HT-29 (cell line): Measurements from ENCODE around the gene ZNF300. TPM values are rescaled to one million over a fixed set of nuclear protein-coding genes. Genes with fewer than 3 reads are reported as not detected.
A peak's percentile ranks its signal among the peaks of the same experiment; 100 is the strongest.
"Not testable (repeated sequence)": the region's sequence is repeated elsewhere in the genome, so short reads cannot be mapped to it uniquely, and the experiment has no call there.

Experiments
- DNase-seq: peaks from one replicate; pipeline ENCODE4 v3.0.0-alpha.2; 2015; ENCODE audit warnings: low spot score
- total RNA-seq: library from RNA; depleted of rRNA; stranded (reverse); fragments of >200 nt; shearing (Covaris generic); gene quantifications from 2 replicates; pipeline ENCODE4 v1.2.3, GENCODE V29; 2014; rRNA removed

ZNF300 gene
- total RNA-seq, result 0.56 and 0.70 TPM in 2 replicates

DNA sequence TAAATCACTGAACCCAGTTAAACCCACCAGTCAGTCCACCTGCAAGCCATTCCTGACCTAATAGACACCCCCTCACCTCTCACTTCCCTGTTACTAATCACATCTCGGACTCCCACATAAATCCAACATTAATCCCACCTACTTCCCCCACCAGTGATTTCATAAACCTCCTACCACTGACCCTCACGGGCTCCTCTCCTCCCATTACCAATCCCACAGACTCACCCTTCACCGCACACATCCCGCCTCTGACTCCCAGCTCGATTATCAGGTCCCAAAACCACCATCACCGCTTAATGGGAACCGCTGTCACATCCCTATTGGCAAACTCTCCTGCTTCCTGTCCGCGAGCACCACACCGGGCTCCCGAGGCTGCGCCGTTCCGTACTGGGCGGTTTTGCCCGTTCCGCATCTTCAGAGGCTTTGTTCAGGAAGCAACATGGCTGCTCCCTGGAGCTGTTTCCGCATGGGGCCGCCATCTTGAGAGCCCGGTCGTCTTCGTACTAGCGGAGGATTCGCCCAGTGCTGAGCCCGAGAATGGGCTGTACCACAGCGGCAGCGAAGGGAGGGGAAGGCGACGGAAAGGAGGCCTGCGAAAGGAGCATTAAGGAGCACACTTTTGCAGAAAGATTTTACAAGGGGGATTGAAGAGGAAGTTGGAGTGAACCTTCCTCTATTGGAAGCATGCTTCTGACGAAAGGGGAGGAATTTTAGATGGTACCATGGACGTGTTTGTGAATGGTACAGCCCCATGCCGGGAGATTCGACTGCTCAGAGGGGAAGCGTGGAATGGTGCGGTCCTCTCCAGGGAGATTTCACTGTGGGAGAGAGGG lies at the start of gene ZNF300:
ZNF300 (minus strand) TSS at position 502 of the 833 bp plus-strand sequence. CDS start 1,825 bp downstream, outside the sequence.
- DNase-seq, result peak; percentile 56

DNA sequence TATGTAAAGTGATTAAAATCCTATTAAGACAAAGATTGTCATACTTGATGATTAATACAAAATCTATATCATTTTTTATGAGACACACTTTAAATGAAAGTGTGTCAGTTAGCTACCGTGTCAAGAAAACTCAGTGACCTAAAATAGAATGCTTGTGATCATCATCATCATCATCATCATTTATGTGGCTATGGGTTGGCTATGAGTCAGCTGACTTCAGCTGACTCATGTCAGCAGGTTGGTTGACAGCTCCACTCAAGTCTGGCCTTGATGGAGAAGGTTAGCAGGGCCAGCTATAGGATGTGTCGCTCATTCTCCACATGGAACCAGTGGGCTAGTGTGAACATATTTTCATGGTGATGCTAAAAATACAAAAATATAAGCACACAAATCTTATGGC lies 43.8 kb upstream of the ZNF300 start:
- DNase-seq, result no peak

DNA sequence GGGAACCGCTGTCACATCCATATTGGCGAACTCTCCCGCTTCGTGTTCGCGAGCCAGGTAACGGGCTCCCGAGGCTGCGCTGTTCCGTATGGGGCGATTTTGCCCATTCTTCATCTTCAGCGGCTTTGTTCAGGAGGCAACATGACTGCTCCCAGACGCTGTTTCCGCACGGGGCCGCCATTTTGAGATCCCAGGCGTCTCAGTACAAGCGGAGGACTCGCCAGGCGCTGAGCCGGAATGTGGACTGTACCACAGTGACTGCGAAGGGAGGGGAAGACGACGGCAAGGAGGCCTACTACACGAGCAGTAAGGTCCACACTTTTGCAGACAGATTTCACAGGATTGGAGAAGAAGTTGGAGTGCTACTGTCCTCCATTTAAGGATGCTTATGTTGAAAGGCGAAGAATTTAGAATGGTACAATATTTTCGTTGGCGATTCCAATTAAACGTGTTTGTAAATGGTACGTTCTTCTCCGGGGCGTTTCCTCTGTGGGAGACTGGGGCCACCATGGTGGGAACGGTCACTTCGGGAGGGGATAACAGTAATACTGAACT lies 41.6 kb upstream of the ZNF300 start:
- DNase-seq, result no peak

DNA sequence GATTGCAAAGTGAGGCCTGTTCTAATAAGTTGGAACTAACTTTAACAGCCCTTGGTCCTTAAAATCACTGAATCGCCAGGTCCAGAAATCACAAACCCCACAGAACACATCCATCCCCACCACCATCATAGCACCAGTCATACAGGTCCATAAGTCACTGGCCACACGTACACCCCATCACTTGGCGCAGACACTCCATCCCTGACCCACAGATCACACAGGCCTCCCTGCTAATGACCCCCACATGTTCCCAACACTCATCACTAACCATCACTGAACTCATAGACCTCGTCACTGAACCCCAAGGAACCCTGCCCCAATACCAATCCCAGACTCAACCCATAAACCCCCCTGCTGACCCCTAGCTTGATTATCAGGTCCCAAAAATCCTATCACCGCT lies 41.2 kb upstream of the ZNF300 start:
- DNase-seq, result no peak

DNA sequence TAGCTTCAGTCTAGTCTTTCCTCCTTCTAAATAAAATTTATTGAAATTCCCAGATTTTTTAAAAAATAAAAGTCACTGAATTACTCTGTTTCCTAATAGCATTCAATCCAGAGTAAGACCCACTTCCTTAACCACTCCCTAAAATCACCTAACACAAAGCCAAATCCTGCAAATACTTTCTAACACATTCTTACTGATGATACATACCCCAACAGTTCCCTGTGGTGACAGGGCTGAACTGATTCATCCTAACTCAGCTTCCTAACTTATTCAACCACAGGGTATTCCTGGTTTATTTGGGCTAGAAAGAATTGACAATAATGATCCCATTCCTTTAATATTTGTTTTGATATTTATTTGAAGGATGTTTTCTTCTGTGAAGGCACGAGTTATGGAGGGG lies 40.7 kb upstream of the ZNF300 start:
- DNase-seq, result no peak

DNA sequence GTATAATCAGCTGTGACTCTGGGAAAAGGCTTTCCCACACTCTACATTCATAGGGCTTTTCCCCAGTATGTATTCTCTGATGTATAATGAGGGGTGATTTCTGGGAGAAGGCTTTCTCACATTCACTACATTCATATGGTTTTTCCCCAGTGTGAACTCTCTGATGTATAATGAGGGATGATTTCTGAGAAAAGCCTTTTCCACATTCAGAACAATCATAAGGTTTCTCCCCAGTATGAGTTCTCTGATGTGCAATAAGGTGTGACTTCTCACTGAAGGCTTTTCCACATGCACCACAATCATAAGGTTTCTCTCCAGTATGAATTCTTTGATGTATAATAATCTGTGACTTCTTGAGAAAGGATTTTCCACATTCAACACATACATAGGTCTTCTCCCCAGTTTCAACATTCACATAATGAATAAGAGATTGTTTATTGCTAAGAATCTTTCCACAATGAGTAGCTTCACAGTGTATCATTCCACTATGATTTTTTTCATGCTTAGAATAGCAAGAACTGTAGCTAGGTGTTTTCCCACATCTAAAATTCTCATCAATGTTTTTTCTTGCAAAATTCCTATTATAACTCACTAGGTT lies 26.7 kb upstream of the ZNF300 start:
- no peak for DNase-seq

DNA sequence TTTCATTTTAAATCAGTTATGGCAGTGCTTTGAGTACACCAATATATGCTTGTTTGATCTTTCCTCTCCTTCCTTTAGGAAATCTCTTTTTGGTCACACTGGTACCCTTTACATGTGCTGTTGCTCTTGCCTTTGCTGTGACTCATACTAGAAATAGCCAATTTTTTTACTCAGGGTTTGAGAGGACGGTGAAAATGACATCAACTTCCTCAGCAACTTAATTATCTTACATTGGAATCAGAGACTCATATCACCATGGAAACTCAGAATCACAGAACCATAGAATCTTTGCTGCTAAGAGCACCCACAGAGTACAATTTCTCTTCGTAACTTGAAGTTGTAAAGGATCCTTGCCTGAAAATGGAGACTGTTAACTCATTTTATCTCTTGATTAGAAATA lies 13.8 kb upstream of the ZNF300 start:
- DNase-seq, result no peak

DNA sequence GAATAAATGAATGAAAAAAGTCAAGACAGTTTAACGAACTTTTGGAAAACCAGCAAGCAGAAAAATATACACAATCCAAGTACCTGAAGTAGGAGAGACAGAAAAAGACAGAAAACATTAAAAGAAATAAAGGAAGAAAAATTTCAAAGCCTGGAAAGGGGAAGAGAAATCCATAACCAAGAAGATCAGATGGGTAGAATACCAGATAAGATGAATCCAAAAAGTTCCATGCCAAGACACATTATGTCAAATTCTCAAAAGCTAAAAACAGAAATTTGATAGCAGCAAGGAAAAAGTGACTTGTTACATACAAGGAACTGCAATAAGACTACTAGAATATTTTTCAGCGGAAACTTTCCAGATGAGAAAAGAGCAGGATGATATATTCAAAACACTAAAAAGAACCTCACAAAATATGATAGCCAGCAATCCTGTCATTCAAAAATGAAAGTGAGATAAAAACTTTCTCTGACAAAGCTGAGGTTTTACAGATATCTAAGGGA lies 7.6 kb upstream of the ZNF300 start:
- DNase-seq, result no peak

DNA sequence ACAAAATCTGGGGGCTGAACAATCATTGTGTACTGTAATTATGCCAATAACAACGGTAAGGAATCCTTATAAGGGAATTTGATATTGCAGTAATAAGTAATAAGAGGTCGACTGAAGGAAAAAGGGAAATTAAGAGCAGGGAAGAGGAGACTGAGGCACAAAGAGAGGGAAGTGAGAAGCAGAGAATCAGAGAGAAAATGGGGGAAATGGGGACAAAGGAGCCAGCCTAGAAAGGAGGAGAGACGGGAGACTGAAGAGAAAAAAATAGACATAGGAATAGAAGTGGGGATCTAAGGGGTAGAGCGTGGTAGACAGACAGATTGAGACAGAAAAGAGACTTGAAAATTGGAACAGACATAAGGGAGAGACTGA lies 518 bp upstream of the ZNF300 start:
- no peak for DNase-seq

DNA sequence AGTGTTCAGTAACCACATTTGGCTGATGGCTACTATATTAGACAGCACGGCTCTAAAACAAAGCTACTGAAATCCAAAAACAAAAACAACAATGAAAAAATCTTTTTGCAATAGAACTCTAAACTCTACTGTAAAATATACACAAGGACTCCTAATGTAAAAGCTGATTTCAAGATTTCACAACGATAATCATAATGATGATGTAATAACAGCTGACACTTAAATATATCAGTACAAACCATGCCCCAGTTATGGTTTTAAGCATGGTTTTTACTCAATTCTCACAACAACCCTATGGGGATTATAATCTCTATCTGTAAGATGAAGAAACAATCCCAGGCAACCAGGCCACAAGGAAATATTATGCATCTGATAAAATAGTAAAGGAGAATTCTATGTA lies 3.3 kb downstream of the ZNF300 start:
- no peak for DNase-seq

DNA sequence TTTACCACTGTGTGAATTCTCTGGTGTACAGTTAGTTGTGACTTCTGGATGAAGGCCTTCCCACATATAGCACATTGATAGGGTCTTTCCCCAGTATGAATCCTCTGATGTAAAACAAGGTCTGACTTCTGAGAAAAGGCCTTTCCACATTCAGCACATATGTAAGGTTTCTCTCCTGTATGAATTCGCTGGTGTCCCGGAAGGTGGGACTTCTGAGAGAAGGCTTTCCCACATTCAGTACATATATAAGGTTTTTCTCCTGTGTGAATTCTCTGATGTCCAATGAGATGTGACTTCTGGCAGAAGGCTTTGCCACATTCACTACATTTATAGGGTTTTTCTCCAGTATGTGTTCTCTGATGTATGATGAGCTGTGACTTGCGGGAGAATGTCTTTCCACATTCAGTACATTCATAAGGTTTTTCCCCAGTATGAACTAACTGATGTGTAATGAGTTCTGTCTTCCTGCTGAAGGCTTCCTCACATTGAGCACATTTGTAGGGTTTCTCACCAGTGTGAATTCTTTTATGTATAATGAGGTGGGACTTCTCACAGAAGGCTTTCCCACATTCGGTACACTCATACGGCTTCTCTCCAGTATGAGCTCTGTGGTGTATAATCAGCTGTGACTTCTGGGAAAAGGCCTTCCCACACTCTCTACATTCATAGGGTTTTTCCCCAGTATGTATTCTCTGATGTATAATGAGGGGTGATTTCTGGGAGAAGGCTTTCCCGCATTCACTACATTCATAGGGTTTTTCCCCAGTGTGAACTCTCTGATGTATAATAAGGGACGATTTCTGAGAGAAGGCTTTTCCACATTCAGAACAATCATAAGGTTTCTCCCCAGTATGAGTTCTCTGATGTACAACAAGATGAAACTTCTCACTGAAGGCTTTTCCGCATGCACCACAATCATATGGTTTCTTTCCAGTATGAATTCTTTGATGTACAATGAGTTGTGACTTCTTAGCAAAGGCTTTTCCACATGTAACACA lies 9.1 kb downstream of the ZNF300 start:
- DNase-seq, result no peak

DNA sequence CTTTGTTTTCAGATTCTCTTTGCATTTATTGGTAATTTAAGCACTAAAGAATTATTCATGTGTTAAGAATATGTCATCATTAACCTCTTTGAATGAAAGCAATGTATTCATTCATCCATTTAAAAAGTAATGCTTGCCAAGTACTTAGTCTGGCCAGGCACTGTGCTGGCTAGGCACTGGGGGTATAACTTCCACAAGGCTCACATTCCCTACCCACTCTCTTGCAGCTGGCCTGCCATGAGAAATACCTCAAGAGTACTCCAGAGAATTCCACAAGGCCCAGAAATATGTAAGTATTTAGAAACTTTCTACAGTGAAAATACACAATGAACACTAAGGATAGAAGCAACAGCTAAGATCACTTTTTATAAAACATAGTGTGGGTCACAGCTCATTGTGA lies 25.4 kb downstream of the ZNF300 start:
- no peak for DNase-seq

DNA sequence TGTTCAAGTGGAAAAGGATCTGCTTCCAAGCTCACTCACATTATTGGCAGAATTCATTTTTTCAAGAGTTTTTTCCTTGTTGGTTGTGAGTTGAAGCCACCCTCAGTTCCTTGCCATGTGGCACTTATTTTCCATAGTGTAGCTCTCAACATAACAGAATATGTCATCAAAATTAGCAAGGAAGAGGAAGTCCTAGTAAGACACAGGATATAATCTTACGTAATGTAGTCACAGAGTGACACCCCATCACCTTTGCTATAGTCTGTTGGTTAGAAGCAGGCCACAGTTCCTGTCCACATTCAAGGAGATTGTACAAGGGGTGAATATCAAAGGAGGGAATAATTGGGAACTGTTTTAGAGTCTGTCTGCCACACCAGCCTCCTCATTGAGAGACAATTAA lies 42.7 kb downstream of the ZNF300 start:
- no peak for DNase-seq

DNA sequence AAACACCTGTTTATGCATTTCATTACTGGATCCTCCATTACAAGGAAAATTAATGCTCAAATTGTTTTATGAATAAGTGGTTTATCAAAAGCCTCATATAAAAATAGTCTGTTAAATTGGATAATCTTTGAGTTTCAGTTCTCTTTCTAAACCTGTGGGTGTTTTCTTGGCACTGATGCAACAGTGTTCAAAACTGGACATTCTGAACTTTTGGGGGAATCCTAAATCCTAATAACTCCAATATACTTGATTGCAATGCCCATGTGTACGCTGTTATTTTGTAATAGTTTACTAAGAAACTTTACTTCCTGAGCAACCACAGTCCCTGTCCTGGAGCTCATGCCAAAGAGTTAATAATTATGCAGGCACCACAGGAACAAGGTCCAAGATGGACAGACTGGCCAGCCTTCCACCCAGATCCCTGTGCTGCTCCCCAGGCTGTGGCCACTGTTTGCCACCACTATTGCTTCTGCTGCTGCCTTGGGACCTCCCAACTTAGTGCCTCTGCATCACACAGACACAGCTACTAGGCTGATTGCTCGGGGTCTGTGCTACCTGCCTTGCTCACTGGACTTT lies 44.4 kb downstream of the ZNF300 start:
- DNase-seq, result no peak

DNA sequence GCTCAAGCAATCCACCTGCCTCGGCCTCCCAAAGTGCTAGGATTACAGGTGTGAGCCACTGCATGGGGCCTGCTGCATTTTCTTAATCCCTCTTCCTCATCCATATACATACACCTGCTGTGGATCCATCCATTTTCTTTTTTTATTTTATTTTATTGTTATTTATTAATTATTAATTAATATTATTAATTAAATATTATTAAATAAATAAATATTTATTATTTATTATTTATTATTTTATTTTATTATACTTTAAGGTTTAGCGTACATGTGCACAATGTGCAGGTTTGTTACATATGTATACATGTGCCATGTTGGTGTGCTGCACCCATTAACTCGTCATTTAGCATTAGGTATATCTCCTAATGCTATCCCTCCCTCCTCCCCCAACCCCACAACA lies 48.1 kb downstream of the ZNF300 start:
- not testable (repeated sequence) for DNase-seq

DNA sequence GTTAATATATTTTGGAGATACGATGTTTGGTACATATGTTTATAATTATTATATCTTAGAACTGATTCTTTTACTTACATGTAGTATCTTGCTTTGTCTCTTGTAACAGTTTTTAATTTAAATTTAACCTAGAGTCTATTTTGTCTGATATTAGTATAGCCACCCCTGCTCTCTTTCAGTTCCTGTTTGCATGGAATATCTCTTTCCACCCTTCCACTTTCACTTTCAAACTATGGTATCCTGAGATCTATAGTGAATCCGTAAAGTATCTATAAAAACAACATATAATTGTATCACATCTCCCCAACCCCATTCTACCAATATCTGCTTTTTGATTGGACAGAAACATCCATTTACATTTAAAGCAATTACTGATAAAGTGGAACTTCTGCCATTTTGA lies 51.2 kb downstream of the ZNF300 start:
- no peak for DNase-seq

DNA sequence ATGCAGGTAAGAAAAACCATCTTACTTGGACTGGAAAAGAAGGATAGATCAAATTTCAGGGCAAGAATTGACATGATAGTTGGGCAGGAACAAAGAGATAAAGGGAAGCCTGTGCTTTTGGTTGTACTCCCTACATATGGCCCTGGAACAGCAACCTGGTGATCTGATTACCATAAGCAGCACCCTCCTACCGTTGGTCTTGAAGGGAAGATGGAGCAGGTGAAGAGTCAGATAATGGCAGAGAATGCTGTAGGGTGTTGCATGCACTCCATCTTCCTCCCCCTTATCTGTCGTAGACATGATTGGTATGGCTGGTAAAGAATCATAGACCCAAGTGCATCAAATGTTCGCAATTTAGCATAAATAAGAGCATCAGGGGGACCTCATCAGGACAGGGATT lies 53.7 kb downstream of the ZNF300 start:
- DNase-seq, result no peak

DNA sequence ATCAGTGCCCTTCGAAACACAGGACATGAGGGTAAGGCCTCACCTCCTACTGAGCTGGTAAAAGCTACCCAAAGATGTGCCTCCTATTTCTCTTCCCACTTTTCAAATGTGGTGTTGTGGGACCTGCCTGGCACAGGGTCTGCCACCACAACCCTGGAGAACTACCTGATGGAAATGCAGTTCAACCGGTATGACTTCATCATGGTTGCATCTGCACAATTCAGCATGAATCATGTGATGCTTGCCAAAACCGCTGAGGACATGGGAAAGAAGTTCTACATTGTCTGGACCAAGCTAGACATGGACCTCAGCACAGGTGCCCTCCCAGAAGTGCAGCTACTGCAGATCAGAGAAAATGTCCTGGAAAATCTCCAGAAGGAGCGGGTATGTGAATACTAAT lies 56.5 kb downstream of the ZNF300 start:
- DNase-seq, result no peak

DNA sequence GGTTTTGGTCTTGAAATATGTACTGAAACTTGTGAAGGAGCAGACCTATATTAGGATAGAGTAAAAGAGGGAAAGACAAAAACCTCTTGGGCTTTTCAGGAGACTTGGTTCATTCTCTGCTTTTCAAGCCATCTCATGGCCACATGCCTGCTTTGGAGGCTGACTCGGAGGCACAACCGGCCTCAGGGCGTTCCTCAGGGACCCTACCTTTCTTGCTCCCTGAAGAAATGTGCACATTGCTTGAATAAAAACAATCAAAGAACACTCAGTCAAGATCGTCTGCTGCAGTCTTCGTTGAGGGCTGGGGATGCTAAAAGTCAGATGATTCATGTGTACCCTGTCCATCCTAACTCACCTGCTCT lies 57.5 kb downstream of the ZNF300 start:
- DNase-seq, result no peak

DNA sequence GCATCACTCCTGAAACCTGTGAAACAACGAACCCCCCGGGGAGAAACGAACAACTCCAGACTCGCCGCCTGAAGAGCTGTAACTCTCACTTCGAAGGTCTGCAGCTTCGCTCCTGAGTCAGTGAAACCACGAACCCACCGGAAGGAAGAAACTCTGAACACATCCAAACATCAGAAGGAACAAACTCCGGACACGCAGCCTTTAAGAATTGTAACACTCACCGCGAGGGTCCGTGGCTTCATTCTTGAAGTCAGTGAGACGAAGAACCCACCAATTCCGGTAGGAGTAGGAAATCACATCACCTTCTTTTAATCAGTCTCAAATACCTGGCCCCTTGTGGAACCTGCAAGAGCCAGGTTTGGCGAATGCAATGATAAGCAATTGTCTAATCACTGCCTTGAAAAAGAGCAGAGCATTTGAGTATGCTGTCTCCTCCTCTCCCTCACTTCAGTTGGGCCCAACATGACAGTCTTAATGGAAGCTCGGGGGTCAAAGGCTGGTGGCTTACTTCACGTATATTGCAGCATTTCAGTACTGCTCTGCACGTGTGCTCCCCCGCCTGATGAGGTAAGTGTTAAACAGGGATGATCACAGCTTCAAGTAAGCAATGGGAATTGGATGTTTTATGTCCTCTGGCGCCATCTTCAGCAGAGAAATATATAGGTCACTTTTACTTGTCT lies 58.0 kb downstream of the ZNF300 start:
- peak; percentile 82 for DNase-seq

DNA sequence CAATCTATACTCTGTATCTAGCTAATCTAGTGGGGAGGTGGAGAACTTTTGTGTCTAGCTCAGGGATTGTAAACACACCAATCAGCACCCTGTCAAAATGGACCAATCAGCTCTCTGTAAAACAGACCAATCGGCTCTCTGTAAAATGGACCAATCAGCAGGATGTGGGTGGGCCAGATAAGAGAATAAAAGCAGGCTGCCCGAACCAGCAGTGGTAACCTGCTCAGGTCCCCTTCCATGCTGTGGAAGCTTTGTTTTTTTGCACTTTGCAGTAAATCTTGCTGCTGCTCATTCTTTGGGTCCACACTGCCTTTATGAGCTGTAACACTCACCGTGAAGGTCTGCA lies 58.5 kb downstream of the ZNF300 start, which contains the start of gene IRGM:
IRGM (plus strand) TSS at position 214 of the 346 bp plus-strand sequence. CDS start 1,603 bp downstream, outside the sequence.
- not testable (repeated sequence) for DNase-seq
